ENCODE results near the gene STN1.

DNA sequence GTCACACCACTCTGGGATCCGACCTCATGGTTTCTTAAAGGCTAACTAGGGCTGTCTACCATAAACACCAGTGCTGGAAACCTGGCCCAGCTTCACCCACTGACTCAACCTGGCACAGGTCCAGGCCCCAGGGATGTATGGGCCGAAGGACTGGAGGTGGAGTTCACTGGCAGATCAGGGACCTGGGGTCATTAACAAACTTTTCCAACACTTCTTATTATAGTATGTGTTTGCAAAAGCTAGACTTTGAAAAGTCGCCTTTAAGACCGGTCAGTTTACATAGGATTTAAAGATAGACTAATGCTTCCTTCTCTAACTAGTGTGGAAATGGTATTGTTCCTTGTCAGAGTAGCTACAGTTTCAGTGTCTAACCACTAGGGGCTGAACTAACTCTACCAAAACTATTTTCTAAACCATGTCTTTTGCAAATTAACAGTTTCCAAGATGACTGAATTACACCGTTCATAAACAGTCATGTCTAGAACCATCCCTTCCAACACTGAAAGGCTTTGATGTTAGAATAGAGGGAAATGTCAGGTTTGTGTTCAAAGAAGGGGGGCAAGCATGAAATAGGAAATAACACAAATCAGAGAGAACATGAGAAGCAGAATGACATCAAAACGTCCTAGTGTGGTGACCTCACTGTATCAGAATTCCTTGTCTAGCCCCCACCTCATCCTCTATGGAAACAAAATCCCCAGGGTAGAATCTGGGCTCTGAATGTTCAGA, 29.7 kb downstream of the STN1 start:
- TF ChIP-seq POLR2A (IDR thresholded peaks at IDR 0.05), result no peak
- TF ChIP-seq, protein P1, sequence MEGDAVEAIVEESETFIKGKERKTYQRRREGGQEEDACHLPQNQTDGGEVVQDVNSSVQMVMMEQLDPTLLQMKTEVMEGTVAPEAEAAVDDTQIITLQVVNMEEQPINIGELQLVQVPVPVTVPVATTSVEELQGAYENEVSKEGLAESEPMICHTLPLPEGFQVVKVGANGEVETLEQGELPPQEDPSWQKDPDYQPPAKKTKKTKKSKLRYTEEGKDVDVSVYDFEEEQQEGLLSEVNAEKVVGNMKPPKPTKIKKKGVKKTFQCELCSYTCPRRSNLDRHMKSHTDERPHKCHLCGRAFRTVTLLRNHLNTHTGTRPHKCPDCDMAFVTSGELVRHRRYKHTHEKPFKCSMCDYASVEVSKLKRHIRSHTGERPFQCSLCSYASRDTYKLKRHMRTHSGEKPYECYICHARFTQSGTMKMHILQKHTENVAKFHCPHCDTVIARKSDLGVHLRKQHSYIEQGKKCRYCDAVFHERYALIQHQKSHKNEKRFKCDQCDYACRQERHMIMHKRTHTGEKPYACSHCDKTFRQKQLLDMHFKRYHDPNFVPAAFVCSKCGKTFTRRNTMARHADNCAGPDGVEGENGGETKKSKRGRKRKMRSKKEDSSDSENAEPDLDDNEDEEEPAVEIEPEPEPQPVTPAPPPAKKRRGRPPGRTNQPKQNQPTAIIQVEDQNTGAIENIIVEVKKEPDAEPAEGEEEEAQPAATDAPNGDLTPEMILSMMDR (IDR thresholded peaks at IDR 0.05), result peak; percentile 71 to 99 (median 97)

Data from Peyer's patch (tissue), 4 donors.